Measurements from ENCODE around the gene RNF115.

DNA sequence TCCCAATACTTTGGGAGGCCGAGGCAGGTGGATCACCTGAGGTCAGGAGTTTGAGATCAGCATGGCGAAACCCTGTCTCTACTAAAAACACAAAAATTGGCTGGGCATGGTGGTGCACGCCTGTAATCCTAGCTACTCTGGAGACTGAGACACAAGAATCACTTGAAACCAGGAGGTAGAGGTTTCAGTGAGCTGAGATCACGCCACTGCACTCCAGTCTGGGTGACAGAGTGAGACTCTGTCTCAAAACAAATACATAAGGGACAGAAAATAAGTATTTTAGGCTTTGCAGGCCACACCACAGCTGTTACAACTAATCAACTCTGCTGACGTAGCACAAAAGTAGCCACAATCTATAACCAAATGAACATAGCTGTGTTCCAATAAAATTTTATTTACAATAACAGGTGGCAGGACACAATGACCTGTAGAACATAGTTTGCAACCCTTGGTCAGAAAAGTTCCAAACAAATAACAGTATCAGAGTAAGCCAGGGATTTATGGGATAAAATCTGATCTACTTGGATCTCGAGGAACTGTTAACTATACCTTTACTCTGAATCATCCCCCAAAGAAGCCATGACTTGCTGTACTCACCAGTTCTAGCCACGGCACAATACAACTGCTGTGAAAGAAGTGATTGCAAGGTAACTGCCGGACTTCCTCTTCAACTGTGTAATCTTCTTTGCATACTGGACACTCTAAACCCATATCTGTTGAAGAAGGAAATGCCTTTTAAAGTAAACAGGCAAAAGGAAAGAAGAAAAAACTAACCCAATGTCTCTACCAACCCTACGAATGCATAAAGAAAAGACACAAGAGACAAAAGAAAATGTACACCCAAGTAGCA is 76.3 kb downstream of the RNF115 start:
- TF ChIP-seq CTCF (IDR thresholded peaks at IDR 0.05; ENCODE audit: extremely low read depth in 1 of 2, insufficient read depth in 1 of 2, low read depth in 1 of 2, low read length in 2 of 2) (no peak), POLR2AphosphoS5 (IDR thresholded peaks at IDR 0.05; ENCODE audit: insufficient read depth, low read depth, low read length) (no peak), POLR2A (IDR thresholded peaks at IDR 0.05; ENCODE audit: low read depth, low read length) (no peak), MYC (IDR thresholded peaks at IDR 0.05; ENCODE audit: low read depth, low read length) (no peak), JUN (IDR thresholded peaks at IDR 0.05; ENCODE audit: borderline replicate concordance, insufficient read depth, insufficient read length, low read depth) (no peak)
